Measurements from ENCODE around the gene PDLIM7. TPM values are rescaled to one million over a fixed set of nuclear protein-coding genes. Genes with fewer than 3 reads are reported as not detected.
A peak's percentile ranks its signal among the peaks of the same experiment; 100 is the strongest.

Gene PDLIM7
- total RNA-seq, 1 donor from 2014 or later: 38.7 TPM

GRCh38 chr5:177476531-177477233 lies 20.7 kb downstream of the PDLIM7 start:
- H2AFZ ChIP-seq (replicated peaks): no peak overlapping the region
- no peak for TF ChIP-seq EZH2phosphoT487 (IDR thresholded peaks at IDR 0.05)
- TF ChIP-seq CTCF (IDR thresholded peaks at IDR 0.05): no peak
- no peak overlapping the region for H3K4me2 ChIP-seq
- Mint-ChIP-seq H3K9me3 (no peaks in the 10 kb centered on the region), H3K27ac (peak overlapping the region; percentile 22), H3K4me3 (peak overlapping the region; percentile 57), H3K36me3 (peaks cover 5% of the 10 kb centered on the region), H3K4me1 (peaks cover 46% of the 10 kb centered on the region), H3K27me3 (ENCODE audit: insufficient read depth, low read depth) (peaks cover 15% of the 10 kb centered on the region)
- no peaks in the 10 kb centered on the region for H3K36me3 ChIP-seq
- DNase-seq (ENCODE audit: low spot score): no peak
- H3F3A ChIP-seq (ENCODE audit: low read depth): peaks cover 35% of the 10 kb centered on the region
- H3K9me3 ChIP-seq (ENCODE audit: low read depth): no peaks in the 10 kb centered on the region
- H3K79me2 ChIP-seq (ENCODE audit: low read depth): peaks cover 13% of the 10 kb centered on the region
- no peak overlapping the region for H3K27ac ChIP-seq
- no peak overlapping the region for H3K4me3 ChIP-seq
- H3K9ac ChIP-seq: no peak overlapping the region
- H3K4me1 ChIP-seq: peaks cover 12% of the 10 kb centered on the region
- H4K20me1 ChIP-seq (ENCODE audit: low read depth): peaks cover 20% of the 10 kb centered on the region
- no peaks in the 10 kb centered on the region for H3K27me3 ChIP-seq

GRCh38 chr5:177475563-177476427 lies 21.6 kb downstream of the PDLIM7 start:
- no peak for DNase-seq (ENCODE audit: low spot score)
- TF ChIP-seq CTCF (IDR thresholded peaks at IDR 0.05) (no peak), EZH2phosphoT487 (IDR thresholded peaks at IDR 0.05) (no peak), EZH2 (IDR thresholded peaks at IDR 0.05) (no peak)
- Histone ChIP-seq H3K9me3 (ENCODE audit: low read depth) (no peaks in the 10 kb centered on the region), H3K4me2 (no peak overlapping the region), H3K36me3 (no peaks in the 10 kb centered on the region), H3F3A (ENCODE audit: low read depth) (peaks cover 39% of the 10 kb centered on the region), H3K27me3 (no peaks in the 10 kb centered on the region), H4K20me1 (ENCODE audit: low read depth) (peaks cover 29% of the 10 kb centered on the region), H3K27ac (no peak overlapping the region), H3K4me3 (no peak overlapping the region), H3K4me1 (peaks cover 21% of the 10 kb centered on the region), H3K9ac (no peak overlapping the region), H3K79me2 (ENCODE audit: low read depth) (peaks cover 22% of the 10 kb centered on the region), H2AFZ (replicated peaks) (no peak overlapping the region)
- Mint-ChIP-seq H3K4me1 (peaks cover 54% of the 10 kb centered on the region), H3K36me3 (peaks cover 9% of the 10 kb centered on the region), H3K4me3 (peak overlapping the region; percentile 66), H3K27ac (peak overlapping the region; percentile 55), H3K27me3 (ENCODE audit: insufficient read depth, low read depth) (peaks cover 16% of the 10 kb centered on the region), H3K9me3 (no peaks in the 10 kb centered on the region)

- peak overlapping the region; percentile 55 for H3K27ac Mint-ChIP-seq
- peak overlapping the region; percentile 83 for H3K4me3 Mint-ChIP-seq
- Histone ChIP-seq H3F3A (ENCODE audit: low read depth) (peaks cover 36% of the 10 kb centered on the region), H3K9ac (no peak overlapping the region), H2AFZ (replicated peaks) (no peak overlapping the region), H3K9me3 (ENCODE audit: low read depth) (no peaks in the 10 kb centered on the region), H3K4me1 (peaks cover 29% of the 10 kb centered on the region), H3K27ac (no peak overlapping the region), H3K4me2 (no peak overlapping the region), H3K79me2 (ENCODE audit: low read depth) (peaks cover 30% of the 10 kb centered on the region), H3K36me3 (no peaks in the 10 kb centered on the region), H4K20me1 (ENCODE audit: low read depth) (peaks cover 31% of the 10 kb centered on the region), H3K4me3 (no peak overlapping the region), H3K27me3 (no peaks in the 10 kb centered on the region)
- no peak for TF ChIP-seq EZH2 (IDR thresholded peaks at IDR 0.05)
- no peak for TF ChIP-seq CTCF (IDR thresholded peaks at IDR 0.05)
- no peak for TF ChIP-seq EZH2phosphoT487 (IDR thresholded peaks at IDR 0.05)
- peaks cover 13% of the 10 kb centered on the region for H3K36me3 Mint-ChIP-seq
- no peaks in the 10 kb centered on the region for H3K9me3 Mint-ChIP-seq
- peaks cover 23% of the 10 kb centered on the region for H3K27me3 Mint-ChIP-seq (ENCODE audit: insufficient read depth, low read depth)
- DNase-seq (ENCODE audit: low spot score): no peak
- H3K4me1 Mint-ChIP-seq: peaks cover 61% of the 10 kb centered on the region
These were observed 22.4 kb downstream of the PDLIM7 start for GRCh38 chr5:177474846-177475562.
